GM12892 (cell line): ENCODE data around the gene OSBPL8.

Source experiments
- POLR2A ChIP-seq: IDR thresholded peaks from 2 replicates; pipeline ENCODE4 v1.6.1; 2011; ENCODE audit warnings: low read depth, low read length, control low read depth
- POLR2AphosphoS5 ChIP-seq: IDR thresholded peaks from 2 replicates; pipeline ENCODE4 v1.6.1; 2011; ENCODE audit warnings: low read depth, low read length, control low read depth
- TAF1 ChIP-seq: IDR thresholded peaks from 2 replicates; pipeline ENCODE4 v1.6.1; 2011; ENCODE audit warnings: low read depth, mild to moderate bottlenecking, control low read depth, low read length, borderline replicate concordance

DNA sequence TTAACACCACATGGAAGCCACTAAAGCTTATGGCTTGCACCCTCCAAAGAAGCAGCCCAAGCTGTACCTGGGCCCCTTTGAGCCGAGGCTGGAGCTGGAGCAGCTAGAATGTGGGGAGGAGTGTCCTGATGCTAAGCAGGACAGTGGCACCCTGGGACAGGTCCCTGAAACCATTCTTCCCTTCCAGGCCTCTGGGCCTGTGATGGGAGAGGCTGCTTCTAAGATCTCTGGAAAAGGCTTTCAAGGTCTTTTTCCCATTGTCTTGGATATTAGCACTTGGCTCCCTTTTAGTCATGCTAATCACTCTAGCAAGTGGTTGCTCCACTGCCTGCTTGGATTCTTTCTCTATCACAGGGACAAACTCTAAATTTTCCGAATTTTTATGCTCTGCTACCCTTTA lies 40.9 kb downstream of the OSBPL8 start:
- TF ChIP-seq POLR2A: no peak
- TF ChIP-seq POLR2AphosphoS5: no peak
- TF ChIP-seq TAF1: no peak
